NCI-H2227 (cell line): ENCODE results near the gene MAGI3.
"Not testable (repeated sequence)": the region's sequence is repeated elsewhere in the genome, so short reads cannot be mapped to it uniquely, and the experiment has no call there.

Experiments
- DNase-seq: peaks from one replicate; lab custom pipeline; 2025; ENCODE audit not compliant: unreplicated experiment; lab: John Stamatoyannopoulos, UW

MAGI3 gene

DNA sequence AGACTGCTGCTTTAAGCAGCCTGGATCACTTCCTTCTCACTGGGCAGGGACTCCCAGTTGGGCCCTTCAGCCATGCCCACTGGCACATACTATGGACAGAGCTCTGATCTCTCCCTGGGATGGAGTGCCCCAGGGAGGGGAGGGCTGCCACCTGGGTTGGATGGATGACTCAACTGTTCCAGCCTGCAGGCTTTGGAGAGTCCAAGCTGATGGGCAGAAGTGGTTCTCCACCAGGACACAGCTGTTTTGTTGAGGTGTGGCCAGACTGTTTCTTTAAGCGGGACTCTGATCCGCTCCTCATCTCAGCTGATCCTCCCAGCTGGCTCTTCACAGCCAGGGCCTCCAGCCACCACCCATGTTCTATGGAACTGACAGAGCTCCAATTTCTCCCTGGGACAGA, 166.9 kb downstream of the MAGI3 start:
- DNase-seq, result no peak

- DNase-seq, result no peak
These were observed 175.3 kb downstream of the MAGI3 start for GRCh38 chr1:113565621-113566020.

GRCh38 chr1:113567427-113567826, 177.1 kb downstream of the MAGI3 start:
- no peak for DNase-seq

DNA sequence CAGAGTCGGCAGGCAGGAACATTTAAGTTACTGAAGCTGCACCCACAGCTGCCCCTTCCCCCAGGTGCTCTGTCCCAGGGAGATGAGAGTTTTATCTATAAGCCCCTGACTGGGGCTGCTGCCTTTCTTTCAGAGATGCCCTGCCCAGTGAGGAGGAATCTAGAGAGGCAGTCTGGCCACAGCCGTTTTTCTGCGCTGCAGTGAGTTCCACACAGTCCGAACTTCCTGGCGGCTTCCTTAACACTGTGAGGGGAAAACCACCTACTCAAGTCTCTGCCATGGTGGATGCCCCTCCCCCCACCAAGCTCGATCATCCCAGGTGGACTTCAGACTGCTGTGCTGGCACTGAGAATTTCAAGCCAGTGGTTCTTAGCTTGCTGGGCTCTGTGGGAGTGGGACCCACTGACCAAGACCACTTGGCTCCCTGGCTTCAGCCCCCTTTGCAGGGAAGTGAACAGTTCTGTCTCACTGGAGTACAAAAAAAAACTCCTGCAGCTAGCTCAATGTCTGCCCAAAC, 185.5 kb downstream of the MAGI3 start:
- DNase-seq, result not testable (repeated sequence)

DNA sequence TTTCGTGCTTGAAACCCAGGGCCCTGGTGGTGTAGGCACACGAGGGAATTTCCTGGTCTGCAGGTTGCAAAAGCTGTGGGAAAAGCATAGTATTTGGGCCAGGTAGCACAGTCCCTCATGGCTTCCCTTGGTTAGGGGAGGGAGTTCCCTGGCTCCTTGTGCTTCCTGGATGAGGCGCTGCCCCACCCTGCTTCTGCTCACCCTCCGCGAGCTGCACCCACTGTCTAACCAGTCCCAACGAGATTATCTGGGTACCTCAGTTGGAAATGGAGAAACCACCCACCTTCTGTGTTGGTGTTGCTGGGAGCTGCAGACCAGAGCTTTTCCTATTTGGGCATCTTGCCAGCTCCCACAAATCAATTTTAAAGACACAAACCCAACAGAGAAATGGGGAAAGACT, 186.0 kb downstream of the MAGI3 start:
- no peak for DNase-seq

GRCh38 chr1:113579256-113580018, 189.1 kb downstream of the MAGI3 start:
- DNase-seq, result no peak

GRCh38 chr1:113581323-113581722, 191.0 kb downstream of the MAGI3 start:
- DNase-seq, result no peak

- no peak for DNase-seq
These were observed 191.8 kb downstream of the MAGI3 start for GRCh38 chr1:113582084-113582483.

GRCh38 chr1:113587475-113587874, 197.2 kb downstream of the MAGI3 start:
- no peak for DNase-seq

DNA sequence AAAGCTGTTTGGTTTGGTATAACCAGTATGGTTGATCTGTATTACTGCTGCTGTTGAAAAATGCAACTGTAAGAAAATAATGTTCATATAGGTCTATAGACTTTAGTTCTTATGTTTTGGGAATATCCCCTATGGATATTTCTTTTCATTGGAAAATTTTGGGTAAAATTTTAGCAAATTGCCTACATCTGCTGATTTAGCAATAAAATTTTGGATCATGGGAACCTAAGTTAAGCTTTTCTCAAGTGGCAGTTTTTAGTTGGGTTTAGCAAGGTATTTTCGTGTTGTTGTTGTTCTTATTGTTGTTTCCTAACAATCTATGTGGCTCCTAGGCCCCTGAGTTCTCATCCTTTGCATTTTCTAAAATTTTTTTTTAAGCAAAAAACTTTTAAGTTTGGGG, 201.9 kb downstream of the MAGI3 start:
- no peak for DNase-seq

DNA sequence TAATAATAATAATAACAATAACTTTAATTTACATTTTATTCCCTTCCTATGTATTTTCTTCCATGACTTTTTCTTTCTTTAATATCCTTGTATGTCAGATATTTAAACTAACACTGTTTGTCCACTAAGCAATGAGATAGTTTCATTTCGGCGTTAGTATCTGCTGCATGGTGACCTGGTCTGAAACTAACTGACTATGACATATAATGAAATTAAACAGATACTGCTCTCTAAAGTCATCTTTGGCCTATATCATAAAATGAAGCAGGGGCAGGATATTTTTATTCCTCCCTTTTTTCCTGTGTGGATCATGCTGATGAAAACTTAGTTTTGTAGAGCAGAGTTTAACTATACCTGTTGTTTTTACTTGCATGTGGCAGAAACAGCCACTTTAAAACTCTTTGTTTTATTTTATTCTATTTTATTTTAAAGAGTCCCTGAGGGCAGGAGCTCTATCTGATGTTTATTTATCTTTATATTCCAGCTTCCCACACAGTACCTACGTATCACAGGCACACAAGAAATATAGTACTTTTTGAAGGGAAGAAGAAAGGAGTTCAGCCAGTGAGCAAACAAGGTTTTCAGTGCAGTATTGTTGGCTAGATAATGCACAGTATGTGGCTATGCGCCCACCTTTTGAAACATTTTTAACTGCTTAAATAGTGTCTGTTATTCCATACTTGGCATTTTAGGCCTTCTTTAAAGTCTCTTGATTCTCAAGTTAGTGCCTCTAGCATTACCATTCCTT, 203.4 kb downstream of the MAGI3 start:
- no peak for DNase-seq

DNA sequence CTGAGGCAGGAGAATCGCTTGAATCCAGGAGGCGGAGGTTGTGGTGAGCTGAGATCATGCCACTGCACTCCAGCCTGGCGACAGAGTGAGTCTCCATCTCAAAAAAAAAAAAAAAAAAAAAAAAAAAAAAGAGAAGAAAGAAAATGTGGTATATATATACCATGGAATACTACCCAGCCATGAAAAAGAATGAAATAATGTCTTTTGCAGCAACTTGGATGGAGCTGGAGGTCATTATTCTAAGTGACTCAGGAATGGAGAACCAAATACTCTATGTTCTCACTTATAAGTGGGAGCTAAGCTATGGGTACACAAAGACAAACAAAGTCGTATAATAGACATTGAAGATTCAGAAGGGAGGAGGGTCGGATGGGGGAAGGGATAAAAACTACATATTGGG, 214.2 kb downstream of the MAGI3 start:
- not testable (repeated sequence) for DNase-seq

GRCh38 chr1:113605146-113605545, 214.8 kb downstream of the MAGI3 start:
- DNase-seq, result no peak

DNA sequence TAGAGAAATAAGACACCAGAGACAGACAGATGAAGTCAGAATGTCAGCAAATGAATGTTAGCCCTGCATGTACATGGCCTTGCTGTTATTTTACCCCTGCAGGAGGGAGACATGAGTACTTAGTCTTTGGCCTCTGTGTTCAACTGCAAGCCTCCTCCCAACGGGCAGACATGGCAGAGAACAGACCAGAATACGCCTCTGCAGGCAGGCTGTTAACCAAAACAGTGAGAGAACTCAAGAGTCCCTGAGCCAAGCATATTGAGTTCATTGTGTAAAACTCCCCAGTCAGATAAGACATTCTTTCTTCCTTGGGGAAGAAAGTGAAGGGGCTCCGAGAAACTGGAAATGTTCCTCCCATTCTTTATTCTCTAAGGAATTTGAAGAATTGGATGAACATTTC, 218.1 kb downstream of the MAGI3 start:
- DNase-seq, result peak; percentile 28

DNA sequence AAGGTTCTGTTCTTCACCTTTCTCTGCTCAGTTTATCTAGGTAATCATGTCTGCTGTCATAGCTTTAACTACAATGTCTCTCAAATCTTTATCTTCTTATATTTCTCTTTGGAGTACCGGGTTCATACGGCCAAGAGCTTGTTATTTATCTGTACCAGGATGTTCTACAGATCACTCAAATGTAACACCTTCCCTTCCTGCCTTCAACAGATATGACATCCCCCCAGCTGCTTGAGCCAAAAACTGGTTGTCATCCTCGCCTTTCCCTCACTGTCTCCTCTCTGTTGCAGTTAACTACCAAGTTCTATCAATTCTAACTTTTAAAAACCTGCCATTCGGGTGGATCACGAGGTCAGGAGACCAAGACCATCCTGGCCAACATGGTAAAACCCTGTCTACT, 220.1 kb downstream of the MAGI3 start:
- DNase-seq, result no peak

- no peak for DNase-seq
These were observed 225.1 kb downstream of the MAGI3 start for GRCh38 chr1:113615425-113615824.

GRCh38 chr1:113616156-113616555, 225.8 kb downstream of the MAGI3 start:
- DNase-seq, result no peak

DNA sequence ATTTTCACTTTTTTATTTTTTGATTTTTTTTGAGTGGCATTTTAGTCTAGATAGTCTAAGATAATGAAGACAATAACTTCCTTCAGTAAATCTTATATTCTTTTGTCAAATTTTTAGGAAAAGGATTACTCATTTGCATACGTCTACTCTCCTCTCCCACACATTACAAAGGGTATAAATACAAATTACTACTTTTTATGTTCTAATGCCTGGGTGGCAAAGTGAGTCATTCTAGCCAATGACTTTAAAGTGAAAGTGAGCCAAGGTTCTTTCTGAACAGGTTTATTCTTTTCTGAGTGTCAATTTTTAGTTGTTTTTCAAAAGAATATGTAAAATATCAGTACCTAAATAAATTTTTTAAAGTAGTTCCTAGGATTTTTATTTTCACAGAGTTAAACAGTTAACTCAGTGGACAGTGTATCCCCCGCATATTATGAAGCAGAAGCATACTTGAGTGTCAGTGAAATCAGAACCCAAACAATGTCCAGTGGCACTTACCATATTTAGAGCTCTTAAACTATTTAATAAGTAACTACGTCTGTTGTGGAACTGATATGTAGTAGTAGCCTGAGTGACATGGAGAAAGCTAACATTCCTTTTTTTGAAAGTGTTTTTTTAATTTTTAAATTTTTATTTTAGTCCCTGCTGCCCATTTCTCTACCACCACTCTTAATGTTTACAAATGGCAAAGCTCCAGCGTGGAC, 227.3 kb downstream of the MAGI3 start:
- no peak for DNase-seq

DNA sequence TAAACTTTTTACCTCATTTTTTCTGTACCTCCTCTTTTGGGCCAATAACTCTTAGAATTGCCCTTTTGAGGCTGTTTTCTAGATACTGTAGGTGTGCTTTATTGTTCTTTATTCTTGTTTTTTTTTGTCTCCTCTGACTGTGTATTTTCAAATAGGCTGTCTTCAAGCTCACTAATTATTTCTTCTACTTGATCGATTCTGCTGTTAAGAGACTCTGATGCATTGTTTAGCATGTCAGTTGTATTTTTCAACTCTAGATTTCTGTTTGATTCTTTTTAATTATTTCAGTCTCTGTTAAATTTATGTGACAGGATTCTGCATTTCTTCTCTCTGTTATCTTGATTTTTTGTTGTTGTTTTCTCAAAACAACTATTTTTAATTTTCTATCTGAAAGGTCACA, 238.7 kb downstream of the MAGI3 start:
- DNase-seq, result no peak

- no peak for DNase-seq
These were observed 240.3 kb downstream of the MAGI3 start for GRCh38 chr1:113630340-113631327.

DNA sequence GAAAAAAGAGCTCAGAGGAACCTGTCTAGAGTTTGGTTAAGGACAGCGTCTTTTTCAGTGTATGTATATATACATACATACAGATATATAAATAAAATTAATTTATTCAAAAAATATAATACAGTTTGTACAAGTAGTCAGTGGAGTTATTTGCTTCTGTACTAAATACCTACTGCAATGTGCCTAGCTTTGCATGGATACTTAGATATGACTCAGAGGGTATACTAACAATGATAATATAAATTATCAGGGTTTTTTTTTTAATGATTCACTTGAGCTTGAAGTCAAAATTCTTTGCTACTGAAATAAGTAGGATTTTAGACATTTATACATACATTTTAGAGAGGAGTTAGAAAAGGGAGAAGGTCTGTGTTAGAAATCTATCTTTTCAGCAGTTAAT, 251.1 kb downstream of the MAGI3 start:
- DNase-seq, result no peak
